ENCODE data around the gene HOATZ. TPM values are rescaled to one million over a fixed set of nuclear protein-coding genes. Genes with fewer than 3 reads are reported as not detected.

The HOATZ gene
- total RNA-seq, 1 experiment from 2014 or later: not detected

DNA sequence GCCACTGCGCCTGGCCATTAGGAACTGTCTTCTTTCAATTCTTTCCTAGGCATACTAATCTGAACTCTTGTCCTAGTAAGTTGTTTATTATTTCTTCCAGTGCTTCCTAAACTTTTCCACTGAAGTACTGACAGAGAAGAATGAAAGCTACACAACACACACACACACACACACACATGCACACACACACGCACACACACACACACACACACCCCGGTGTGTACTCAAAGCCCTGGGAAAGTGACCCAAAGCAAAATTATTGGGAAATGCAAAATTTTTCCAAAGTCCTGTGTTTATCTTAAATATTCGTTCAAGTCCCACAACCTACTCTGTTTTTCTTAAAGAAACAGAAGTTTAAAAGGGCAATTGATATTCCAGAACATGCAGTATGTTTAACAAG lies 68.3 kb downstream of the HOATZ start:
- Histone ChIP-seq H3K4me3 (ENCODE audit: low read length) (no peak overlapping the region), H3F3A (ENCODE audit: low read length, unreplicated experiment) (no peaks in the 10 kb centered on the region), H2AFZ (ENCODE audit: low read length) (no peak overlapping the region), H3K79me2 (ENCODE audit: low read length) (no peaks in the 10 kb centered on the region), H3K9me3 (ENCODE audit: low read length) (no peaks in the 10 kb centered on the region), H4K20me1 (ENCODE audit: low read length) (no peaks in the 10 kb centered on the region), H3K4me2 (ENCODE audit: low read length) (no peak overlapping the region), H3K4me1 (ENCODE audit: insufficient read depth, low read length) (peaks cover 5% of the 10 kb centered on the region; the same call in 1 of the 2 replicates), H3K9ac (ENCODE audit: low read length) (no peak overlapping the region), H3K36me3 (ENCODE audit: low read depth, low read length) (no peaks in the 10 kb centered on the region), H3K27ac (ENCODE audit: low read length) (no peak overlapping the region), H3K27me3 (ENCODE audit: low read length) (no peaks in the 10 kb centered on the region), H3K9me2 (replicated peaks; ENCODE audit: low read length) (no peaks in the 10 kb centered on the region)
- no peak for ATAC-seq
- POLR2A ChIA-PET (ENCODE audit: unreplicated experiment): no interaction called here
- no TSS peak for BruUV-seq (replicated peaks)
- intact Hi-C loops (cut with micrococcal nuclease): no loop called here
- CTCF ChIA-PET: no interaction called here
- TF ChIP-seq EZH2phosphoT487 (IDR thresholded peaks at IDR 0.05; ENCODE audit: borderline replicate concordance, low read length): no peak
- no peak for DNase-seq

DNA sequence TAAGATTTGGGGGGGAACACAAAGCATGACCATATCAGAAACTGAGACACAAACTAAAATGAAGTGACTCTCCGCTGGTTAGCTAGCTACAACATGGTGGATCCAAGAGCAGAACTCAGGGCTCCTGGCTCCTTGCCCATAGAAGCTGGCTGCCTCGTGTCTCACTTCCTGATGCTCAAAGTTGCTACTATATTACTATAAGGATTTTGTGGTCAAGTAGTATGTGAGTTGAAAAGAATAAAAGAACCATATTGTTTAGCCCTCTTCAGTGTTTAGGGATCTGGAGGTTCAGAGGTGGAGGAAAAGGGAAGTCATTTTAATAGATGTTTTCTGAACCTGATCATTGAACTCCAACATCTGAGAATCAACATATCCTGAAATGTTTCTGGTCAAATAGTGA lies 70.8 kb downstream of the HOATZ start:
- H3K9me3 ChIP-seq (ENCODE audit: low read length): no peaks in the 10 kb centered on the region
- CTCF ChIA-PET: no interaction called here
- intact Hi-C loops (cut with micrococcal nuclease): no loop called here
- POLR2A ChIA-PET (ENCODE audit: unreplicated experiment): no interaction called here
- no TSS peak for BruUV-seq (replicated peaks)
- DNase-seq (peak; percentile 52), ATAC-seq (0 out of 2 replicates have a peak, but pooled peaks have one; percentile 27)
- no peak overlapping the region for H3K4me3 ChIP-seq (ENCODE audit: low read length)
- no peak overlapping the region for H3K27ac ChIP-seq (ENCODE audit: low read length)
- TF ChIP-seq EZH2phosphoT487 (IDR thresholded peaks at IDR 0.05; ENCODE audit: borderline replicate concordance, low read length): no peak
- no peak for TF ChIP-seq EZH2 (IDR thresholded peaks at IDR 0.05; ENCODE audit: low read length, unreplicated experiment)
- TF ChIP-seq, protein P1, sequence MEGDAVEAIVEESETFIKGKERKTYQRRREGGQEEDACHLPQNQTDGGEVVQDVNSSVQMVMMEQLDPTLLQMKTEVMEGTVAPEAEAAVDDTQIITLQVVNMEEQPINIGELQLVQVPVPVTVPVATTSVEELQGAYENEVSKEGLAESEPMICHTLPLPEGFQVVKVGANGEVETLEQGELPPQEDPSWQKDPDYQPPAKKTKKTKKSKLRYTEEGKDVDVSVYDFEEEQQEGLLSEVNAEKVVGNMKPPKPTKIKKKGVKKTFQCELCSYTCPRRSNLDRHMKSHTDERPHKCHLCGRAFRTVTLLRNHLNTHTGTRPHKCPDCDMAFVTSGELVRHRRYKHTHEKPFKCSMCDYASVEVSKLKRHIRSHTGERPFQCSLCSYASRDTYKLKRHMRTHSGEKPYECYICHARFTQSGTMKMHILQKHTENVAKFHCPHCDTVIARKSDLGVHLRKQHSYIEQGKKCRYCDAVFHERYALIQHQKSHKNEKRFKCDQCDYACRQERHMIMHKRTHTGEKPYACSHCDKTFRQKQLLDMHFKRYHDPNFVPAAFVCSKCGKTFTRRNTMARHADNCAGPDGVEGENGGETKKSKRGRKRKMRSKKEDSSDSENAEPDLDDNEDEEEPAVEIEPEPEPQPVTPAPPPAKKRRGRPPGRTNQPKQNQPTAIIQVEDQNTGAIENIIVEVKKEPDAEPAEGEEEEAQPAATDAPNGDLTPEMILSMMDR (conservative IDR thresholded peaks at IDR 0.05; ENCODE audit: low read depth, low read length): no peak
- H3K9ac ChIP-seq (ENCODE audit: low read length): no peak overlapping the region
- no peak overlapping the region for H2AFZ ChIP-seq (ENCODE audit: low read length)
- no peaks in the 10 kb centered on the region for H3K9me2 ChIP-seq (replicated peaks; ENCODE audit: low read length)
- H3K36me3 ChIP-seq (ENCODE audit: low read depth, low read length): no peaks in the 10 kb centered on the region
- H3K4me2 ChIP-seq (ENCODE audit: low read length): no peak overlapping the region
- H3F3A ChIP-seq (ENCODE audit: low read length, unreplicated experiment): no peaks in the 10 kb centered on the region
- H3K4me1 ChIP-seq (ENCODE audit: insufficient read depth, low read length): peaks cover 5% of the 10 kb centered on the region; the same call in 1 of the 2 replicates
- no peaks in the 10 kb centered on the region for H4K20me1 ChIP-seq (ENCODE audit: low read length)
- H3K79me2 ChIP-seq (ENCODE audit: low read length): no peaks in the 10 kb centered on the region
- no peaks in the 10 kb centered on the region for H3K27me3 ChIP-seq (ENCODE audit: low read length)

DNA sequence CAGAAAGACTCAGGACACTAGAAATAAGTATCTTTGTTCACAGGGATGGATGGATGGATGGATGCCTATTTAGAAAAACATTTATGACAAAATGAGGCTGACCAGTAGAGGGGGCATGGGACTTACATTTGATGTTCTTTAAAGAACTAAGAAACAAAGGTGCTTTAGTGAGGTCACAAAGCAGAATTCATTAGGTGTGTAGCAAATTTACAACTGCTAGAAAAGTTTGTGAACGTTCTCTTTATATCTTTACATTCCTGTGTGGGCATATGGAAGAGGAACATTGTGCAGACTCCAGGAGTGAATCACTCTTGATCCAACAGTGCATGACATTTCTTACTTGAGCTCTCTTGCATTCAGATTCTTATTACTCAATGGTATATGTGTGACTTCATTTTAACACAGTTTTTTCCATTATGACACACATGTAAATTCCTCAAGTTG lies 71.8 kb downstream of the HOATZ start:
- Histone ChIP-seq H4K20me1 (ENCODE audit: low read length) (no peaks in the 10 kb centered on the region), H3K4me3 (ENCODE audit: low read length) (no peak overlapping the region), H3K27me3 (ENCODE audit: low read length) (no peaks in the 10 kb centered on the region), H3K9me2 (replicated peaks; ENCODE audit: low read length) (no peaks in the 10 kb centered on the region), H2AFZ (ENCODE audit: low read length) (no peak overlapping the region), H3K79me2 (ENCODE audit: low read length) (no peaks in the 10 kb centered on the region), H3K4me1 (ENCODE audit: insufficient read depth, low read length) (peaks cover 5% of the 10 kb centered on the region; the same call in 1 of the 2 replicates), H3K36me3 (ENCODE audit: low read depth, low read length) (no peaks in the 10 kb centered on the region), H3K9me3 (ENCODE audit: low read length) (no peaks in the 10 kb centered on the region), H3K9ac (ENCODE audit: low read length) (no peak overlapping the region), H3K4me2 (ENCODE audit: low read length) (no peak overlapping the region), H3F3A (ENCODE audit: low read length, unreplicated experiment) (no peaks in the 10 kb centered on the region), H3K27ac (ENCODE audit: low read length) (no peak overlapping the region)
- intact Hi-C loops (cut with micrococcal nuclease): loop anchor here (1.0 kb wide), 3 partner anchors 21 to 255 kb away; no protein-coding TSS in a partner anchor
- TF ChIP-seq EZH2 (IDR thresholded peaks at IDR 0.05; ENCODE audit: low read length, unreplicated experiment): no peak
- TF ChIP-seq, protein P1 (conservative IDR thresholded peaks at IDR 0.05; ENCODE audit: low read depth, low read length): peak; percentile 92
- DNase-seq (peak; percentile 85), ATAC-seq (peak; percentile 75)
- ChIA-PET POLR2A (ENCODE audit: unreplicated experiment) (no interaction called here), CTCF (interaction anchor here (0.6 to 1.0 kb wide), 3 partner anchors 190 to 1000 kb away, joined by 3 to 4 read pairs (median 3); no protein-coding TSS in a partner anchor)
- no TSS peak for BruUV-seq (replicated peaks)

Small RNA genes lying within 50 kb of the gene (microRNA-seq; reads per million reads assigned to microRNA genes)
- not detected for gene MIR34B (ENCODE audit: unreplicated experiment)
- not detected for gene MIR34C (ENCODE audit: unreplicated experiment)

Other genes with a start within 250 kb of the HOATZ start
- 0.63 TPM in 1 of 2 replicates, not detected in the other for gene POU2AF3, start 216.2 kb upstream of the HOATZ start, total RNA-seq (2014; rRNA removed)
- gene POU2AF1, start 135.5 kb upstream of the HOATZ start, total RNA-seq (2014; rRNA removed): not detected in 2 replicates
- not detected in 2 replicates for gene BTG4, start 2.4 kb upstream of the HOATZ start, total RNA-seq (2014; rRNA removed)
- gene LAYN, start 25.9 kb downstream of the HOATZ start, total RNA-seq (2014; rRNA removed): 0.47 TPM in 1 of 2 replicates, not detected in the other
- gene SIK2, start 87.7 kb downstream of the HOATZ start, total RNA-seq (2014; rRNA removed): 8.6 and 9.0 TPM in 2 replicates

Data from PC-3 (cell line).